Bone marrow (tissue), 2 donors: ENCODE data around the gene DIDO1.
"Not testable (repeated sequence)": the region's sequence is repeated elsewhere in the genome, so short reads cannot be mapped to it uniquely, and the experiment has no call there.

ENCODE experiments used
- DNase-seq, 2 donors: peaks; one replicate each; lab custom pipeline; 2025; lab: John Stamatoyannopoulos, UW

DIDO1 gene

GRCh38 chr20:62928246-62928939 is 2.1 kb upstream of the DIDO1 start:
- DNase-seq: no peak

- DNase-seq: no peak
Measured at GRCh38 chr20:62927128-62927705, 912 bp upstream of the DIDO1 start.

DNA sequence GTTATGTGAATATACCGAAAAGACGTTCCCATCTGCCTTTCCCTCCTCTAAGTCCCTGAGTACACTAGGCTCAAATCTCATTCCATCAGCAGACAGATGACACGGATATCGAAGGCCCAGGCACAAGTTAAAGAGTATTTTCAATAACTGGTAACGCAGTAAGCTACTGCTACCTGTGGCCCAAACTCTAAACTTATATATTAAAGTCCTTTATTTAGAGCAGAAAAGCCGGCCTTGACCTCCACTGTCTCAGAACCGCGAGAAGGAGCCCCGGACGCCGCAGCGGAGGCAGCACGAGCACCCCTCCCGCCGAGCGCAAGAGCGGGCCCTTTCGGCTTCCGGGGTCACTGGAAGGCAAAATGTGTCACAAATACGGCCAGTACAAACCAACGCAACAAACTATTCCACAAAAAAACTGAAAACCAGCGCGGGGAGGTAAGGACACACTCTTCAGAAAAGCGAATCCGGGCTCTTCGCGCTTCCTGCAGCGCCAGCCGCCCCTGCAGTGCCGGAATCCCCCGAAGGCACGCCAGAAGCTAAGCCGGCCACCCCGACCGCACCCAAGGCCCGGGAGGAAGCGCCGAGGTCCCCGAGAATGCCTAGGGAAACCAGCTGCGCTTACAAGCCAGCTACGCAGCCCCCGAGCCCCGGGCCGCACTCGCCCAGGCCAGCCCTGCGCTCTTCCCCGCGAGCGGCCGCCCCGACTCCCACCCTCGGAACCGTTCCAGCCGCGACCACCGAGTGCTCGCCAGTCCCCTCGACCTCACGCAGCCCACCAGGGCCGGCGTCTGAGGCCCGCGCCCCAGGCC is 681 bp downstream of the DIDO1 start:
- peak in 1 of 2 donors; percentile 67 for DNase-seq

- DNase-seq: no peak
Measured at GRCh38 chr20:62925076-62925419, 1.3 kb downstream of the DIDO1 start.

- no peak for DNase-seq
Measured at GRCh38 chr20:62924442-62925075, 1.7 kb downstream of the DIDO1 start.

- no peak for DNase-seq
Measured at GRCh38 chr20:62923669-62924441, 2.5 kb downstream of the DIDO1 start.

DNA sequence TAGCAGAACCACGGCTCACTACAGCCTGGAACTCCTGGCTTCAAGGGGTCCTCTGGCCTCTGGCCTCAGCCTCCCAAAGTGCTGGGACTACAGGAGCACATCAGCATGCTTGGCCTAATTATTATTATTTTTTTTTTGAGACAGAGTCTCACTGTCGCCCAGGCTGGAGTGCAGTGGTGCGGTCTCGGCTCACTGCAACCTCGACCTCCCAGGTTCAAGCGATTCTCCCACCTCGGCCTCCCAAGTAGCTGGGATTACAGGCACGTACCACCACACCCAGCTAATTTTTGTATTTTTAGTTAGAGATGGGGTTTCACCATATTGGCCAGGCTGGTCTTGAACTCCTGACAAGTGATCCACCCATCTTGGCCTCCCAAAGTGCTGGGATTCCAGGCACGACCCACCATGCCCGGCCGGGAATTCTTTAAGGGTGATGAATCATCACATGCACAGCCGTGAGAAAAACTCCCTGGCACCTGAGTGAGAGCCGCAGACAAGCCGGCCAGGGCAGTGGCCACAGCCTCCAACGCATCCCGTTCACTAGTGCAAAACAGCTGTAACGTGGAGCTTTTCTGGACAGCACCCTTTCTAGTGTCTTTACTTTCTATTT is 3.1 kb downstream of the DIDO1 start:
- not testable (repeated sequence) for DNase-seq

DNA sequence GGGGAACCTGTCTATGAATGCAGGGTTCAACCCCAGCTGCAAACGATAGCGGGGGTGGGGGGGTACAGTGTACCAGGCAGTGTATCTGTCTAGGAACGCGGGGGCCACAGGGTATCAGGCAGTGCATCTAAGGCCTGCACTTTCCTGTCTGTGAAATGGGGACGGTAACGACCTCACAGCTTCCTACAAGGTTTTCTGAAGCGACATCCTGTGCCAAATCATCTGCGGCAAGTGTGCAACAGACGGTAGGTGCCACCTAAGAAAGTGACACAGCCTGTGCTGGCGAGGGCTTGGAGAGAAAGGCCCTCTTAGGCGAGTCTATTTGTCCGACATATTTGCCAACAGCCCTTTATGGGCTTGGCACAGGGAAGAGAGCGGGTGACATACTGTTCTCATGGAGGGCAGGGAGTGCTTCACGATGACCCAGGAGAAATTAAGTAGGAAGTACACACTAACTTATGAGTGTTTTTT is 3.8 kb downstream of the DIDO1 start:
- no peak for DNase-seq

- no peak for DNase-seq
Measured at GRCh38 chr20:62921119-62921687, 5.1 kb downstream of the DIDO1 start.

GRCh38 chr20:62920039-62920645 is 6.2 kb downstream of the DIDO1 start:
- no peak for DNase-seq

- DNase-seq: peak in 1 of 2 donors; percentile 57
Measured at GRCh38 chr20:62918831-62919230, 7.5 kb downstream of the DIDO1 start.

DNA sequence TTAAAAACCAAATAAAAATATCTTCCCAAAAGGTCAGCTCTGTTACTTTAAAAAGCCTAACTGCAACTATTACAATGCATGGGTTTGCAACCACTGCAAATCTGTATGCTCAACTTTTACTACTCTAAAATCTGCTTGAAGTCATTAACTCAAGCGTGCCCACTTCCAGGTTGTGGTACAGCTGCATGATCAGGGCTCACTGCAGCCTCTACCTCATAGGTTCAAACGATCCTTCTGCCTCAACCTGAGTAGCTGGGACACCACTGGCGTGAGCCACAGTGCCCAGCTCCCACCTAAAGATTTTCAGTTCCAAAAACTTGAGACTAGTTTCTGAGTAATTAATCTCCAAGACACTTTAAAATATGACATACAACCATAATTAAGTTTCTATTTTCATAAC is 8.2 kb downstream of the DIDO1 start:
- DNase-seq: no peak

GRCh38 chr20:62917720-62918119 is 8.6 kb downstream of the DIDO1 start:
- DNase-seq: no peak

- no peak for DNase-seq
Measured at GRCh38 chr20:62916703-62917476, 9.4 kb downstream of the DIDO1 start.

DNA sequence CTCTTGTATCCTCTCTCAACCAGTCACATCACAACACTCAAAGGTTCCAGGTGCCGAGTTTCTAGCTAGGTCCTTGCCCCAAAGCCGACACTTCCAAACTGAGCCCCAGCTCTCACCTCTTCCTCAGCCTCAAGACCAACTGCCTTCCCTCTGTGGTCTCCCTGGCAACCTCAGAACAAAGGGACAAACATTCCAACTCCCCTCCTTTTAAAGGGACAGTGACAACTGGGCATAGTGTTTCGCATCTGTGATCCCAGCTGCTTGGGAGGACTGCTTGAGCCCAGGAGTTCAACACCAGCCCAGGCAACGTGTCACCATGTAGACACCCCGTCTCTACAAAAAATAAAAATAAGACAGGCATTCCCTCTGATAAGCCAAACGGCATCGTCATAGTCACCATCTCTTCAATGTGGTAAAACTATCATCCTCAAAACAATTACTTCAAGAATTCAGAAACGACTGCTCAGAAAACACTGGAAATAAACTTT is 11.3 kb downstream of the DIDO1 start:
- no peak for DNase-seq

DNA sequence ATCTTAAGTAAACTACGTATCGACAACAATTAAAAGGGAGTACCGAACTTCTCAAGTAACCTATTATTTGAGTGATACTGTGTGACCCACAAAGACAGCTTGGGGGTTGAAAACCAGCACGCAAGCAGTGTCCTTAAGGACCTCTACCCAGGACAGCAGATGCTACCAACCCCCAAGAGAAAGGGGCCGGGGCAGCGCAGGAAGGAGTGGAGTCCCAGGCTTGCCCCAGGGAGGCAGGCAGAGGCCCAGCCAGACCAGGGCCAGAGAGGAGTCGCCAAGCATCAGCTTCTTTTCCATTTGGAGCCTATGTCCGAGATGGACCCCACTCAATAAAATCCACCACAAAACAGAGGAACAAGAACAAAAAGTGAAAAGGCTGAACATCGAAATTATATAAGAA is 11.9 kb downstream of the DIDO1 start:
- DNase-seq: no peak

DNA sequence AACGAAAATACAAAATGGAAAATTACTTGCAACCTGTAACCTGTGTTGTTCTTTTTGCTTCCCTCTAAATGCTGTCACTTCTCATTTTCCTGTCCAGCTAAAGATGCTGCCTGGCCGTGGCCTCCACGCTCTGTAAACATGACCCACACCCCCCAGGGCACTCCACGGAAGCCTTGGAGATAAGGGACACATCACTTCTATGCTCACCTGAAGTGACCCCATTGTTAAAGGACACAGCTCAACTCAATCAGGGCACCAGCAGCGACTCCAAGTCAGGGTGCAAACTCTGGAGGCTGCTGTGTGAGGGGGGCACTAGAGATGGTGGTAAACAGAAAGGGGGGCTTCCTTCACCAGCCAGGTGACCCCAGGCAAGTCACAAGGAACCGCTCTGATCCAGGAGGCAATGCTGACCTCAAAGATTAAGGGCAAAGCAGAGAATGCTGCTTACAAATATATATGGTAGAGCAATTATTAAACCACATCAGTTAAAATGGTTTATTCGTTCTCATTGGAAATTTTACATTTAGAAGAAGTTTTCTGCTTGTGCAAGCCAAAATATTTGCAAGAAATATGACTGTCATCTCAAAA is 13.2 kb downstream of the DIDO1 start:
- DNase-seq: no peak

- no peak for DNase-seq
Measured at GRCh38 chr20:62911701-62912280, 14.5 kb downstream of the DIDO1 start.
